Transverse colon (tissue), 4 donors: Measurements from ENCODE around the gene PLA2G5.

Experiments used
- EP300 ChIP-seq: sonication (generic); formaldehyde crosslinking; IDR thresholded peaks from one replicate; pipeline ENCODE4 v1.6.1; 2017; ENCODE audit warnings: antibody characterized with exemption, low read depth
- POLR2AphosphoS5 ChIP-seq, 3 donors: sonication (generic); formaldehyde crosslinking; IDR thresholded peaks; one replicate each; pipeline ENCODE4 v1.6.1; 2016; ENCODE audit warnings: antibody characterized with exemption in 3 of 3
- TF ChIP-seq, protein P1 (sequence below), 5 experiments: fragments of 200-600 bp in 3 of 5; fragments of 450-650 bp in 2 of 5; sonication (generic) in 3 of 5; IDR thresholded peaks; 1 replicate in 2 of 5; 2 replicates in 3 of 5; pipeline ENCODE4 v1.5.1; 2016 to 2017; ENCODE audit warnings: antibody characterized with exemption in 5 of 5, inconsistent platforms in 3 of 5, mild to moderate bottlenecking in 2 of 5, moderate library complexity in 1 of 5

DNA sequence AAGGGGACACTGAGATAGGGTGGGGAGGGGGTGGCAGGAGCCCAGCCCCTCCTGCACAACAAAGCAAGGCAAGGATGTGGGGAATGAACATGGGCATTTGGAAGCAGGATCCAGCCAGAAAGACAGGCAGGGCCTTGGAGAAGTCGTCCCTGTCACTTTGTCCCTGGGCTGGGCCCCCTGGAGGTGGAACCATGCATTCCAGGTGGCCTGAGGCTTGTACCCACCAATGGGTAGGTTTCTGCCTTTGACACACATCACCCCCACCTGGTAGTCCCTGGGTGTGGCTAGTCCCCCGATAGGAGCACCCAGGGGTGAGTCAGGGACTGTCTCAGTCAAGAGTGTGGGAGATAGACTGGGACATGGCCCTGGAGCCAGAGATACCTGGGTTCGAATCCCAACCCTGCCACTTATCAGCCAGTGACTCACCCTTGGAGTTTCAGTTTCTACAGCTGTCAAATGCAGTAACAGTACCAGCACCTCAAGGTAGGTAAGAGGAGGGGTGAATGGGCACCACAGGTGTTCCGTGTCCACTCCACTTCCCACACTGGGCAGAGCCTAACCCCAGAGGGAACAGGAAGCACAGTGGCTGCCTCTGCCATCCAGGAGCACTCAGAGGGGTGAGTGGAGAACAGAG is 39.3 kb downstream of the PLA2G5 start:
- TF ChIP-seq, protein P1, sequence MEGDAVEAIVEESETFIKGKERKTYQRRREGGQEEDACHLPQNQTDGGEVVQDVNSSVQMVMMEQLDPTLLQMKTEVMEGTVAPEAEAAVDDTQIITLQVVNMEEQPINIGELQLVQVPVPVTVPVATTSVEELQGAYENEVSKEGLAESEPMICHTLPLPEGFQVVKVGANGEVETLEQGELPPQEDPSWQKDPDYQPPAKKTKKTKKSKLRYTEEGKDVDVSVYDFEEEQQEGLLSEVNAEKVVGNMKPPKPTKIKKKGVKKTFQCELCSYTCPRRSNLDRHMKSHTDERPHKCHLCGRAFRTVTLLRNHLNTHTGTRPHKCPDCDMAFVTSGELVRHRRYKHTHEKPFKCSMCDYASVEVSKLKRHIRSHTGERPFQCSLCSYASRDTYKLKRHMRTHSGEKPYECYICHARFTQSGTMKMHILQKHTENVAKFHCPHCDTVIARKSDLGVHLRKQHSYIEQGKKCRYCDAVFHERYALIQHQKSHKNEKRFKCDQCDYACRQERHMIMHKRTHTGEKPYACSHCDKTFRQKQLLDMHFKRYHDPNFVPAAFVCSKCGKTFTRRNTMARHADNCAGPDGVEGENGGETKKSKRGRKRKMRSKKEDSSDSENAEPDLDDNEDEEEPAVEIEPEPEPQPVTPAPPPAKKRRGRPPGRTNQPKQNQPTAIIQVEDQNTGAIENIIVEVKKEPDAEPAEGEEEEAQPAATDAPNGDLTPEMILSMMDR (IDR thresholded peaks at IDR 0.05): no peak
- TF ChIP-seq POLR2AphosphoS5 (IDR thresholded peaks at IDR 0.05): no peak
- TF ChIP-seq EP300: no peak
